ENCODE data around the gene CASP5. TPM values are rescaled to one million over a fixed set of nuclear protein-coding genes. Genes with fewer than 3 reads are reported as not detected.

The CASP5 gene
- total RNA-seq, 4 donors from 2014 or later = 0.50 to 0.57 TPM; not detected in 2

GRCh38 chr11:105056446-105056845, 33.5 kb upstream of the CASP5 start:
- whole genome bisulfite sequencing = 100% methylated on average over 1 of the region's 1 CpG
- no peak overlapping the region for H3K4me3 ChIP-seq
- H3K36me3 ChIP-seq = no peaks in the 10 kb centered on the region
- H3K4me1 ChIP-seq = no peaks in the 10 kb centered on the region
- no peak for DNase-seq (ENCODE audit: extremely low spot score)
- intact Hi-C loops (cut with DNase I) = no loop called here
- no peak overlapping the region for H3K27ac ChIP-seq (replicated peaks in 1 of 4)
- H3K27me3 ChIP-seq = no peaks in the 10 kb centered on the region
- TF ChIP-seq, protein P1, sequence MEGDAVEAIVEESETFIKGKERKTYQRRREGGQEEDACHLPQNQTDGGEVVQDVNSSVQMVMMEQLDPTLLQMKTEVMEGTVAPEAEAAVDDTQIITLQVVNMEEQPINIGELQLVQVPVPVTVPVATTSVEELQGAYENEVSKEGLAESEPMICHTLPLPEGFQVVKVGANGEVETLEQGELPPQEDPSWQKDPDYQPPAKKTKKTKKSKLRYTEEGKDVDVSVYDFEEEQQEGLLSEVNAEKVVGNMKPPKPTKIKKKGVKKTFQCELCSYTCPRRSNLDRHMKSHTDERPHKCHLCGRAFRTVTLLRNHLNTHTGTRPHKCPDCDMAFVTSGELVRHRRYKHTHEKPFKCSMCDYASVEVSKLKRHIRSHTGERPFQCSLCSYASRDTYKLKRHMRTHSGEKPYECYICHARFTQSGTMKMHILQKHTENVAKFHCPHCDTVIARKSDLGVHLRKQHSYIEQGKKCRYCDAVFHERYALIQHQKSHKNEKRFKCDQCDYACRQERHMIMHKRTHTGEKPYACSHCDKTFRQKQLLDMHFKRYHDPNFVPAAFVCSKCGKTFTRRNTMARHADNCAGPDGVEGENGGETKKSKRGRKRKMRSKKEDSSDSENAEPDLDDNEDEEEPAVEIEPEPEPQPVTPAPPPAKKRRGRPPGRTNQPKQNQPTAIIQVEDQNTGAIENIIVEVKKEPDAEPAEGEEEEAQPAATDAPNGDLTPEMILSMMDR (IDR thresholded peaks at IDR 0.05) = no peak
- H3K9me3 ChIP-seq = no peaks in the 10 kb centered on the region

DNA sequence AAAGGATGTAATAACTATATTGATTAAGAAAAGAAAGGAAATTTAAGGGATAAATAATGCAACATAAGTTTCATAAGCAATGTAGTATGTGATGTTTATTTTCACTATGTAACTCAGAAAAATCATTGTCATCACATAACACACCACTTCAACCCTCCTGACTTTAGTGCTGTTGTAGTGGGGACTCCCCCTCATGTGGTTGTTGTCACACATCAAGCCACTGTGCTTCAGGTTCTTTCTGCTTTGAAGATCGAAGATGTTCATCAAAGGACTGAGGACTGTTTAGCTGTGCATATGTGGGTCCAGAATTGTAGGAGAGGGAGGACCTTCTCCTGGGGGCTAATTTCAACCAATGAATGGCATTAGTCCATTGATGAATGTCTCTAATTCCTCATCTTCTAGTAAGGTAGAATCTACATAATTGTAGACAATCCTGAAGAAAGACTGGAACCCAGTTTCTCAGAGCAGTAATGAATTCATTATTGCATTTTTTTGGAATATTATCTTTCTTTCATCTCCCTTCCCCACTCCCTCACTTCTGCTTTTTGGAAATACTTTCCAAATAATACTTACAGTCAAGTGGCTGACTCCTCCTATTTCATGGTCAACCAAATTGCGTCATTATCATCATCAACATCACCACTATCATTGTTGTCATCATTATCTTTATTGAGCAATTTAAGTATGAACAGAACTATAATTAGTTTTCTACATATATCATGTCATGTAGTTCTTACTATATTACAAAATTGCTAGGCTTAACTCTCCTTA, 31.9 kb upstream of the CASP5 start:
- H3K9me3 ChIP-seq = no peaks in the 10 kb centered on the region
- H3K4me1 ChIP-seq = no peaks in the 10 kb centered on the region
- TF ChIP-seq POLR2AphosphoS5 (IDR thresholded peaks at IDR 0.05) (no peak), POLR2A (IDR thresholded peaks at IDR 0.05; ENCODE audit: low read depth) (no peak), EP300 (IDR thresholded peaks at IDR 0.05) (no peak)
- TF ChIP-seq, protein P1 (IDR thresholded peaks at IDR 0.05) = no peak
- no peaks in the 10 kb centered on the region for H3K36me3 ChIP-seq
- DNase-seq (ENCODE audit: extremely low spot score) = no peak
- H3K27me3 ChIP-seq = no peaks in the 10 kb centered on the region
- 70% methylated on average over 2 of the region's 2 CpGs for WGBS
- H3K4me3 ChIP-seq = no peak overlapping the region
- intact Hi-C loops (cut with DNase I) = no loop called here
- no peak overlapping the region for H3K27ac ChIP-seq (replicated peaks in 1 of 4)

- no peak for TF ChIP-seq POLR2AphosphoS5 (IDR thresholded peaks at IDR 0.05)
- no peak for TF ChIP-seq POLR2A (IDR thresholded peaks at IDR 0.05; ENCODE audit: low read depth)
- TF ChIP-seq, protein P1 (IDR thresholded peaks at IDR 0.05) = no peak
- no peak for TF ChIP-seq EP300 (IDR thresholded peaks at IDR 0.05)
- no peak overlapping the region for H3K27ac ChIP-seq (replicated peaks in 1 of 4)
- H3K4me1 ChIP-seq = peaks cover under 1 to 2% (median 1%) of the 10 kb centered on the region in 4 donors
- intact Hi-C loops (cut with DNase I) = no loop called here
- no peak overlapping the region for H3K4me3 ChIP-seq
- no peaks in the 10 kb centered on the region for H3K36me3 ChIP-seq
- 94% methylated on average over 3 of the region's 3 CpGs for WGBS
- DNase-seq (ENCODE audit: extremely low spot score) = no peak
- H3K27me3 ChIP-seq = no peaks in the 10 kb centered on the region
- H3K9me3 ChIP-seq = no peaks in the 10 kb centered on the region
Measured at GRCh38 chr11:105052487-105052886, 29.5 kb upstream of the CASP5 start.

- 90% methylated on average over 2 of the region's 2 CpGs for WGBS
- H3K27me3 ChIP-seq = no peaks in the 10 kb centered on the region
- peaks cover 10% of the 10 kb centered on the region in 4 donors for H3K4me1 ChIP-seq
- DNase-seq (ENCODE audit: extremely low spot score) = no peak
- TF ChIP-seq EP300 (IDR thresholded peaks at IDR 0.05) (no peak), POLR2A (IDR thresholded peaks at IDR 0.05; ENCODE audit: low read depth) (no peak), POLR2AphosphoS5 (IDR thresholded peaks at IDR 0.05) (no peak)
- TF ChIP-seq, protein P1 (IDR thresholded peaks at IDR 0.05) = no peak
- H3K36me3 ChIP-seq = no peaks in the 10 kb centered on the region
- intact Hi-C loops (cut with DNase I) = no loop called here
- H3K9me3 ChIP-seq = no peaks in the 10 kb centered on the region
- no peak overlapping the region for H3K4me3 ChIP-seq
- no peak overlapping the region for H3K27ac ChIP-seq (replicated peaks in 1 of 4)
Measured at GRCh38 chr11:105051559-105051958, 28.6 kb upstream of the CASP5 start.

DNA sequence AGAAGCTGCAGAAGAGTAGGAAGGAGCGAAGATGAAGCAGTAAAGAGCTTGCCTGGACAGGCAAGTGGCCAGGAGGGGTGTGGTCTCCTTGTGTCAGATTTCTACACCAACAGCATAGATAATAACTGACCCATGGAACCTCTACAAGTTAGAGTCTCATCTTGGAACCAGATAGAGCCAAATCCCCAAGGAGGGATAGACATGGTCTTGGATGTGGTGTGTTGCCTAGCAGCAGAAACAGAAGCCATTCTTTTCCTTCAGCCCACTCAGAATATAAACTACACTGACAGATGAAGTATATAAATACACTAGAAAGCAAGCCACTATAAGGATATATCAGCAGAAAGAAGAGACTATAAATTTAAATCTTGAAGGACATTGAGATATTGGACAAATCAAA, 26.5 kb upstream of the CASP5 start:
- H3K36me3 ChIP-seq = no peaks in the 10 kb centered on the region
- TF ChIP-seq POLR2AphosphoS5 (IDR thresholded peaks at IDR 0.05) (no peak), EP300 (IDR thresholded peaks at IDR 0.05) (no peak), POLR2A (IDR thresholded peaks at IDR 0.05; ENCODE audit: low read depth) (no peak)
- TF ChIP-seq, protein P1 (IDR thresholded peaks at IDR 0.05) = no peak
- WGBS = 75% methylated on average over 1 of the region's 1 CpG
- H3K9me3 ChIP-seq = no peaks in the 10 kb centered on the region
- intact Hi-C loops (cut with DNase I) = no loop called here
- no peaks in the 10 kb centered on the region for H3K27me3 ChIP-seq
- H3K27ac ChIP-seq (replicated peaks in 1 of 4) = no peak overlapping the region
- peaks cover 10 to 24% (median 19%) of the 10 kb centered on the region in 4 donors for H3K4me1 ChIP-seq
- DNase-seq (ENCODE audit: extremely low spot score) = no peak
- H3K4me3 ChIP-seq = no peak overlapping the region

Measured in esophagus muscularis mucosa (tissue), 4 donors.